Measurements from ENCODE around the gene DBNL.

Gene DBNL

DNA sequence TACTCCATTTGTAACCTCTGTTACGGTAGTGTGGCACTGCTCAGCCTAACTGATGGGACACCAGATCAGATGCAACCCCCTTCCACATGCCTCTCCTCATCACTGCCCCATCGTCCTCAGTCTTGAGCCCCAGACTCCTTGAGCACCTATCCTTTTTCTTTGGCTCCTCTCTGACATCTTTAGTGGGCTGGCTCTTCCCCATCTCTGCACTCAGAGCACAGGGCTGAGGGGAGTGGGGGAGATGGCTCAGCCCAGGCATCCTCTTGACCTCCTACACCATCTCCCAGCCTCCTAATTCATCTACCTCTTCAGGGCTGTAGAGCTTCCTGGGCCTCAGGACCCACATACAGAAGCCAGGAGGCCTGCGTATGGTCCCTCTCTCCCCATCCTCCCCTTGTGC, 39.3 kb downstream of the DBNL start:
- DNase-seq (ENCODE audit: low read depth) = no peak
- Histone ChIP-seq H3K36me3 (ENCODE audit: control insufficient read depth, insufficient read depth, low read length, severe bottlenecking) (peaks cover 18% of the 10 kb centered on the region), H3K9me3 (ENCODE audit: control insufficient read depth, low read length) (no peaks in the 10 kb centered on the region)

GRCh38 chr7:44084701-44085100, 40.2 kb downstream of the DBNL start:
- Histone ChIP-seq H3K9me3 (ENCODE audit: control insufficient read depth, low read length) (no peaks in the 10 kb centered on the region), H3K9ac (ENCODE audit: low read length) (peak overlapping the region; percentile 89), H3K36me3 (ENCODE audit: control insufficient read depth, insufficient read depth, low read length, severe bottlenecking) (peaks cover 9% of the 10 kb centered on the region), H3K27me3 (replicated peaks; ENCODE audit: control insufficient read depth, insufficient read depth, low read length) (no peaks in the 10 kb centered on the region), H3K4me3 (ENCODE audit: low read length) (no peak overlapping the region), H3K4me1 (ENCODE audit: control insufficient read depth, insufficient read depth, low read length) (peaks cover 62% of the 10 kb centered on the region)
- DNase-seq (ENCODE audit: low read depth) = peak; percentile 53

More for the DNA sequence above, 39.3 kb downstream of the DBNL start:
- Histone ChIP-seq H3K4me1 (ENCODE audit: control insufficient read depth, insufficient read depth, low read length) (peaks cover 54% of the 10 kb centered on the region), H3K4me3 (ENCODE audit: low read length) (no peak overlapping the region), H3K27me3 (replicated peaks; ENCODE audit: control insufficient read depth, insufficient read depth, low read length) (no peaks in the 10 kb centered on the region), H3K9ac (ENCODE audit: low read length) (peak overlapping the region; percentile 89)

GRCh38 chr7:44085546-44085945, 41.0 kb downstream of the DBNL start:
- Histone ChIP-seq H3K9ac (ENCODE audit: low read length) (peak overlapping the region; percentile 64), H3K4me1 (ENCODE audit: control insufficient read depth, insufficient read depth, low read length) (peaks cover 67% of the 10 kb centered on the region), H3K9me3 (ENCODE audit: control insufficient read depth, low read length) (no peaks in the 10 kb centered on the region), H3K36me3 (ENCODE audit: control insufficient read depth, insufficient read depth, low read length, severe bottlenecking) (peaks cover under 1% of the 10 kb centered on the region), H3K27me3 (replicated peaks; ENCODE audit: control insufficient read depth, insufficient read depth, low read length) (no peaks in the 10 kb centered on the region), H3K4me3 (ENCODE audit: low read length) (no peak overlapping the region)
- DNase-seq (ENCODE audit: low read depth) = no peak

GRCh38 chr7:44086627-44087026, 42.1 kb downstream of the DBNL start:
- H3K9me3 ChIP-seq (ENCODE audit: control insufficient read depth, low read length) = no peaks in the 10 kb centered on the region
- peak overlapping the region; percentile 85 for H3K9ac ChIP-seq (ENCODE audit: low read length)

DNA sequence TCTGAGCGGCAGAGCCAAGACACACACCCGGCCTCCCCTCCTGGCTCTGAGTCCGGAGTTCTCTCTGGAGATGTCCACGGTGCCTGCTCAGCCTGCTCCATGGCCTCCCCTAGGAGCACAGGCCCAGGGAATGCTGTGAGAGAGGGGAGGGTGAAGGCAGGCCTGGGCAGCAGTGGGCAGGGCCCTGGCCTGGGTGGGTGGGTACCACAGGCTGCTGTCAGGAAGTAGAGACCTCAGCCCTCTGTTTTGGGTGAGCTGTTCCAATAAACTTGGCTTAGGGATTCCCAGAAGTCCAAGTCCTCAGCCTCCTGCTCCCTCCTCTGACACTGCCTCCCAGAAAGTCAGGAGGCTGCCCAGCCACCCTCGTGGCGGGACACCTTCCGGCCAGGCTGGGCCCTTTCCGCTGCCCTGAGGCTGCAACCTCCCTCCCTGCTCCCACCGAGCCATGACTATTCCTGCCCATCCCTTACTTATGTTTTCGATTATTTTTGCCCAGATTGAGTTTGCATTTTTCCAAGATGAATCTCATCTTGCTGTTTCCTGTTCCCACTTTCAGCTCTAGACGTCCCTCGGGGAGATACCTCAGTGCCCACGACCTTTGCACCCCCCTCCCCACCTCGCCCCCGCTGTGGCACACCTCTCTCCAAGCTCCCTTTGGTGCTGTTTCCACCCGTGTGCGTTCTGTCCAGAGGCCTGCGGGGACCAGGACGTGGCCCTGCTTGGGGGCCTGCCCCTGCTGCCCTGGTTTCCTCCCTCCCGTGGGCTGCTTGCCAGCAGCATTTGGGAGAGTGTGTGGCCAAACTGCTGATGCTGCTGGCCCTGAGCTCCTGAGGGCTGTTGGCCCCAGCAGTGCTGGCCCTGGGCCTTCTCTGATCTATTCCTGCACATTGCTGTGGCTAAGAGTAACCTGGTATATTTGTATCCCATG, 43.7 kb downstream of the DBNL start:
- Histone ChIP-seq H3K36me3 (ENCODE audit: control insufficient read depth, insufficient read depth, low read length, severe bottlenecking) (no peaks in the 10 kb centered on the region), H3K9me3 (ENCODE audit: control insufficient read depth, low read length) (no peaks in the 10 kb centered on the region), H3K4me1 (ENCODE audit: control insufficient read depth, insufficient read depth, low read length) (peaks cover 57% of the 10 kb centered on the region), H3K9ac (ENCODE audit: low read length) (peak overlapping the region; percentile 85), H3K4me3 (ENCODE audit: low read length) (peak overlapping the region; percentile 38), H3K27me3 (replicated peaks; ENCODE audit: control insufficient read depth, insufficient read depth, low read length) (no peaks in the 10 kb centered on the region)
- DNase-seq (ENCODE audit: low read depth) = peak; percentile 84

More at GRCh38 chr7:44086627-44087026, 42.1 kb downstream of the DBNL start:
- no peak for DNase-seq (ENCODE audit: low read depth)
- no peak overlapping the region for H3K4me3 ChIP-seq (ENCODE audit: low read length)
- peaks cover 58% of the 10 kb centered on the region for H3K4me1 ChIP-seq (ENCODE audit: control insufficient read depth, insufficient read depth, low read length)
- no peaks in the 10 kb centered on the region for H3K27me3 ChIP-seq (replicated peaks; ENCODE audit: control insufficient read depth, insufficient read depth, low read length)
- H3K36me3 ChIP-seq (ENCODE audit: control insufficient read depth, insufficient read depth, low read length, severe bottlenecking) = no peaks in the 10 kb centered on the region

DNA sequence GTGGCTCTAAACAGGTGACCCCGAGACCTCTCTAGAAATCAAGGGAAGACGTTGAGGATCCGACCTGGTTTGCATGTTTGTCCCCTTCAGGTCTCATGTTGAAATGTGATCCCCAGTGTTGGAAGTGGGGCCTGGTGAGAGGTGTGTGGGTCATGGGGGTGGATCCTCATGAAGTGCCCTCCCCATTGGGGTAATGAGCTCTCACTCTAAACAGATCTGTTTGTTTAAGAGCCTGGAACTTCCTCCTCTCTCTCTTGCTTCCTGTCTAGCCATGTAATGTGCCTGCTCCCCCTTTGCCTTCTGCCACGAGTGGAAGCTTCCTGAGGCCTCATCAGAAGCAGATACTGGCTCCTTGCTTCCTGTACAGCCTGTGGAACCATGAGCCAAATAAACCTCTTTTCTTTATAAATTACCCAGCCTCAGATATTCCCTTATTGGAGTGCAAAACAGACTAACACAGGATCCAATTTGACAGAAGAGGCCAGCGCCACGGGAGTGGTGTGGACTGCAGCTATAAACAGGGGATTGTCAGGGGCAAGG, 48.7 kb downstream of the DBNL start:
- H3K27me3 ChIP-seq (replicated peaks; ENCODE audit: control insufficient read depth, insufficient read depth, low read length) = no peaks in the 10 kb centered on the region
- no peaks in the 10 kb centered on the region for H3K9me3 ChIP-seq (ENCODE audit: control insufficient read depth, low read length)
- no peak overlapping the region for H3K9ac ChIP-seq (ENCODE audit: low read length)
- peaks cover 42% of the 10 kb centered on the region for H3K4me1 ChIP-seq (ENCODE audit: control insufficient read depth, insufficient read depth, low read length)
- no peaks in the 10 kb centered on the region for H3K36me3 ChIP-seq (ENCODE audit: control insufficient read depth, insufficient read depth, low read length, severe bottlenecking)
- H3K4me3 ChIP-seq (ENCODE audit: low read length) = no peak overlapping the region
- no peak for DNase-seq (ENCODE audit: low read depth)

DNA sequence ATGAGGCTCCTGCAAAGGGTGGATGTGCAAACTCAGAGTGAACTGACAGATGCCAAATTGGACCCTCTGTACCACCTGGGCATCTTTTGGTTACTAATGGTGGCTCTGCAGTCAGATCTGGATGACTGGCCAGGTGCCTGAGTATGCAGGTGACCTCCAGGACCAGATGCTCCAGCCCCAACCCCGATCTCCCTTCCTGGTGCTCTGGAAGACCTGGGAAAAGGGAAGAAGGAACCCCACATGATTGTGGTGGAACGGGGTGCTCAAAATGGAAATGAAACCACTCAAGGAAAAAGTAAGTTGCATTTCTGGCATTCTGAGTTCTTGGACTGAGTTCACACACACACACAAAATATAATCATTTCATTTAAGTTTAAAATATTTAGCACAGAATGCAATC, 49.9 kb downstream of the DBNL start:
- H3K36me3 ChIP-seq (ENCODE audit: control insufficient read depth, insufficient read depth, low read length, severe bottlenecking) = no peaks in the 10 kb centered on the region
- DNase-seq (ENCODE audit: low read depth) = no peak
- no peaks in the 10 kb centered on the region for H3K9me3 ChIP-seq (ENCODE audit: control insufficient read depth, low read length)
- peak overlapping the region; percentile 65 for H3K9ac ChIP-seq (ENCODE audit: low read length)
- peaks cover 32% of the 10 kb centered on the region for H3K4me1 ChIP-seq (ENCODE audit: control insufficient read depth, insufficient read depth, low read length)
- peak overlapping the region; percentile 2 for H3K4me3 ChIP-seq (ENCODE audit: low read length)
- no peaks in the 10 kb centered on the region for H3K27me3 ChIP-seq (replicated peaks; ENCODE audit: control insufficient read depth, insufficient read depth, low read length)

DNA sequence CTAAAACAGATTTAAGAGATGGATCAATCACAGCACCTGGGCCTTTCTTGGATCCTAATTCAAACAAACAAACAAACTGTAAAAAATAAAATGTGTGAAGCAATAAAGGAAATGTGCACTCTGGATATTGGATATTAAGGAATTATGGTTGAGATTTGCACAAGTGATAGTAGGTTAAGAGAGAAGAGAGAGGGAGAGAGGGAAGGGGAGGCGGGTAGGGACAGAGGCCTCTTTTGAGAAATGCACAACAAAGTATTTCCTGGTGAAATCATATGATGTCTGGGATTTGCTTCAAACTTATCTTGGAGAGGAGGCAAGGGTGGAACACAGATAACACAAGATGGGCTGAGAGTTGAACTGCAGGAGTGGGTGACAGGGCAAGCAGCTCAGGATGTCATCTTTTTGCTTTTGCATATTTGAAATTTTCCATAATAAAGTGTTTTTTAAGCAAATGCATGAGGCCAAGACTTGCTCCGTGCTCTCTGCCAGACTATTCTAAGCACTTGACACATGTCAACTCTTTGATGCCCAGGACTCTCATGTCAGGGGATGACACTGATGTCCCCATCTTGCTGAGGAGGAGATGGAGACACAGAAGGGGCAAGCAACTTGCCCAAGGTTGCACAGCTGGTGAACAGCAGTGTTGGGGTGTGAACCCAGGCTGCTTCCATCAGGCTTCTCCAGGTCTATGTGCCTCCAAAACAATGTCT, 50.5 kb downstream of the DBNL start:
- peak overlapping the region; percentile 65 for H3K9ac ChIP-seq (ENCODE audit: low read length)
- peaks cover 30% of the 10 kb centered on the region for H3K4me1 ChIP-seq (ENCODE audit: control insufficient read depth, insufficient read depth, low read length)
- no peaks in the 10 kb centered on the region for H3K27me3 ChIP-seq (replicated peaks; ENCODE audit: control insufficient read depth, insufficient read depth, low read length)
- peak overlapping the region; percentile 2 for H3K4me3 ChIP-seq (ENCODE audit: low read length)
- H3K9me3 ChIP-seq (ENCODE audit: control insufficient read depth, low read length) = no peaks in the 10 kb centered on the region
- H3K36me3 ChIP-seq (ENCODE audit: control insufficient read depth, insufficient read depth, low read length, severe bottlenecking) = no peaks in the 10 kb centered on the region
- no peak for DNase-seq (ENCODE audit: low read depth)

DNA sequence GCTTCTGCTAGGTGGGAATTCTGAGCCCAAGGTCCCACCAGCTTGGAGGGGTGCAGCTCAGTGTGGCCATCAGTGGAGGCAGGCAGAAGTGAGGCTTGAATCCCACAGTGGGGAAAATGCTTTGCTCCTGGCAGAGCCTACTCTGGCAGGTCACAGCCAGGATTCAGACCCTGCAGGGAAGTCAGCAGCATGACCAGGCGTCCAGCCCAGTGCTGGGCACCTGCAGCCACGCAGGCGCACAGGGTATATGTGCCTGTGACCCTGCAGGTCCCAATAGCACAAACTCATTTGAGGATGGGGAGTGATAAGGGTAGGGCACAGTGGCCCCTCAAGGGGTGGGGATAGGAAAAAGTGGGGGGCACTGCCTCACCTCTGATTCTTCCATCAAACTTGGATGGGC, 51.3 kb downstream of the DBNL start:
- H3K4me1 ChIP-seq (ENCODE audit: control insufficient read depth, insufficient read depth, low read length) = peaks cover 36% of the 10 kb centered on the region
- no peaks in the 10 kb centered on the region for H3K27me3 ChIP-seq (replicated peaks; ENCODE audit: control insufficient read depth, insufficient read depth, low read length)
- H3K9me3 ChIP-seq (ENCODE audit: control insufficient read depth, low read length) = no peaks in the 10 kb centered on the region
- no peak for DNase-seq (ENCODE audit: low read depth)
- no peak overlapping the region for H3K4me3 ChIP-seq (ENCODE audit: low read length)
- H3K36me3 ChIP-seq (ENCODE audit: control insufficient read depth, insufficient read depth, low read length, severe bottlenecking) = no peaks in the 10 kb centered on the region
- H3K9ac ChIP-seq (ENCODE audit: low read length) = peak overlapping the region; percentile 65

- Histone ChIP-seq H3K4me1 (ENCODE audit: control insufficient read depth, insufficient read depth, low read length) (peaks cover 41% of the 10 kb centered on the region), H3K4me3 (ENCODE audit: low read length) (no peak overlapping the region), H3K27me3 (replicated peaks; ENCODE audit: control insufficient read depth, insufficient read depth, low read length) (no peaks in the 10 kb centered on the region), H3K9me3 (ENCODE audit: control insufficient read depth, low read length) (no peaks in the 10 kb centered on the region), H3K36me3 (ENCODE audit: control insufficient read depth, insufficient read depth, low read length, severe bottlenecking) (no peaks in the 10 kb centered on the region), H3K9ac (ENCODE audit: low read length) (no peak overlapping the region)
- DNase-seq (ENCODE audit: low read depth) = no peak
These were observed 51.9 kb downstream of the DBNL start for GRCh38 chr7:44096326-44096881.

Measured in adipocyte (in vitro differentiated cells).